HepG2 (cell line): ENCODE results near the gene LIMK2. TPM values are rescaled to one million over a fixed set of nuclear protein-coding genes. Genes with fewer than 3 reads are reported as not detected.

ENCODE experiments used
- ATAC-seq: fragments of 200-7000 bp; cut with Tn5 transposase; 3 replicates; pipeline ENCODE4 v1.9.1; 2020; ENCODE audit warnings: mild to moderate bottlenecking, moderate library complexity
- BruUV-seq: library from RNA; stranded (reverse); fragments of 400-500 nt; replicated peaks from 2 replicates; lab custom pipeline; 2021; lab: Mats Ljungman, UMichigan
- CTCF ChIA-PET: fragments of 300-600 bp; formaldehyde crosslinking; extraction: SDS; loops from one replicate; lab custom pipeline; 2021; ENCODE audit warnings: low total read pairs, inconsistent platforms, low intra/inter-chr PET ratio; lab: Yijun Ruan, JAX
- POLR2A ChIA-PET: fragments of 350-600 bp; sonication (Branson Sonifier 250); formaldehyde crosslinking; loops from one replicate; lab custom pipeline; 2020; ENCODE audit warnings: antibody characterized with exemption, inconsistent platforms; lab: Yijun Ruan, JAX
- DNase-seq: peaks from one replicate; pipeline ENCODE4 v3.0.0-alpha.2; 2015; ENCODE audit warnings: low spot score
- FAIRE-seq: peaks from 3 replicates; lab custom pipeline; 2011; peaks lifted over from hg19 to GRCh38; lab: Jason Lieb, UNC
- H2AFZ ChIP-seq: one replicate; pipeline ENCODE4 v1.6.1; 2011; ENCODE audit warnings: low read length, inconsistent platforms
- H3K27ac ChIP-seq: fragments of 300-600 bp; 3 replicates; pipeline ENCODE4 v1.8.0; 2011; ENCODE audit warnings: mixed run types, mild to moderate bottlenecking, mixed read lengths, low read length, inconsistent platforms; ENCODE audit not compliant: insufficient read depth; ENCODE audit errors: extremely low read length
- H3K27me3 ChIP-seq, 2 experiments: fragments of 200-600 bp in 1 of 2; 2 replicates in 1 of 2; 3 replicates in 1 of 2; pipeline versions ENCODE4 v1.6.0 to v1.8.0; 2011; ENCODE audit warnings: low read length in 2 of 2, mild to moderate bottlenecking in 2 of 2, moderate library complexity in 2 of 2, inconsistent platforms in 1 of 2; ENCODE audit not compliant: insufficient read depth in 2 of 2, control insufficient read depth in 1 of 2
- H3K36me3 ChIP-seq, 2 experiments: fragments of 200-600 bp in 1 of 2; replicated peaks in 1 of 2; 2 replicates in 1 of 2; 3 replicates in 1 of 2; pipeline versions ENCODE4 v1.5.1 to v1.8.0; 2011; ENCODE audit warnings: low read length in 2 of 2, inconsistent platforms in 1 of 2; ENCODE audit not compliant: insufficient read depth in 2 of 2, control insufficient read depth in 1 of 2
- H3K4me1 ChIP-seq: 2 replicates; pipeline ENCODE4 v1.5.1; 2012; ENCODE audit warnings: low read length, inconsistent platforms; ENCODE audit not compliant: insufficient read depth
- H3K4me2 ChIP-seq: 2 replicates; pipeline ENCODE4 v1.6.0; 2011; ENCODE audit warnings: low read depth, low read length, inconsistent platforms
- H3K4me3 ChIP-seq, 3 experiments: fragments of 200-600 bp in 1 of 3; sonication (generic), shearing (Covaris generic) in 1 of 3; replicated peaks in 1 of 3; 2 replicates each; pipeline ENCODE4 v1.5.1; 2011 to 2016; ENCODE audit warnings: low read length in 3 of 3, inconsistent platforms in 2 of 3, low read depth in 2 of 3, mild to moderate bottlenecking in 2 of 3, control low read depth in 1 of 3, mixed read lengths in 1 of 3; ENCODE audit not compliant: insufficient read depth in 1 of 3
- H3K79me2 ChIP-seq: one replicate; pipeline ENCODE4 v1.6.1; 2011; ENCODE audit warnings: low read length, inconsistent platforms; ENCODE audit not compliant: insufficient read depth
- H3K9ac ChIP-seq: 2 replicates; pipeline ENCODE4 v1.6.0; 2011; ENCODE audit warnings: mild to moderate bottlenecking, low read depth, low read length, inconsistent platforms; ENCODE audit not compliant: insufficient read depth
- H3K9me3 ChIP-seq: 2 replicates; pipeline ENCODE4 v1.5.1; 2012; ENCODE audit warnings: mild to moderate bottlenecking, low read length
- H4K20me1 ChIP-seq: 2 replicates; pipeline ENCODE4 v1.6.0; 2011; ENCODE audit warnings: inconsistent platforms, mild to moderate bottlenecking, low read length, moderate library complexity; ENCODE audit not compliant: insufficient read depth
- HNF4A ChIP-seq: sonication (generic); formaldehyde crosslinking; IDR thresholded peaks from 2 replicates; pipeline ENCODE4 v1.4.0; 2020; ENCODE audit warnings: missing genetic modification reagents
- HOXA3 ChIP-seq: sonication (generic); formaldehyde crosslinking; IDR thresholded peaks from 2 replicates; pipeline ENCODE4 v1.5.0; 2020; ENCODE audit warnings: missing genetic modification reagents
- KMT2A ChIP-seq: sonication (generic); formaldehyde crosslinking; IDR thresholded peaks from 2 replicates; pipeline ENCODE4 v1.4.0; 2020; ENCODE audit warnings: missing genetic modification reagents
- MBNL3 ChIP-seq: fragments of 250-450 bp; sonication (Bioruptor Pico); conservative IDR thresholded peaks from 2 replicates; pipeline ENCODE4 v1.8.0; 2022; ENCODE audit warnings: mild to moderate bottlenecking, inconsistent platforms
- MTF2 ChIP-seq: sonication (generic); formaldehyde crosslinking; IDR thresholded peaks from 2 replicates; pipeline ENCODE4 v1.5.0; 2020; ENCODE audit warnings: missing genetic modification reagents, borderline replicate concordance
- PAXIP1 ChIP-seq: sonication (generic); formaldehyde crosslinking; conservative IDR thresholded peaks from 2 replicates; pipeline ENCODE4 v1.4.0; 2020; ENCODE audit warnings: mild to moderate bottlenecking, missing genetic modification reagents, moderate library complexity
- PRPF4 ChIP-seq: fragments of 200-400 bp; formaldehyde crosslinking; IDR thresholded peaks from 2 replicates; pipeline ENCODE4 v1.6.1; 2016; ENCODE audit warnings: low read length, low read depth; ENCODE audit not compliant: poor library complexity, severe bottlenecking
- TBP ChIP-seq: sonication (generic); formaldehyde crosslinking; IDR thresholded peaks from 2 replicates; pipeline ENCODE4 v1.5.0; 2020; ENCODE audit warnings: missing genetic modification reagents
- TEAD3 ChIP-seq: optimal IDR thresholded peaks from 2 replicates; pipeline ENCODE3; 2016; ENCODE audit warnings: borderline replicate concordance
- ZBTB25 ChIP-seq: IDR thresholded peaks from 2 replicates; pipeline ENCODE4 v1.6.1; 2018; ENCODE audit warnings: missing genetic modification reagents
- ZBTB43 ChIP-seq: sonication (generic); formaldehyde crosslinking; conservative IDR thresholded peaks from 2 replicates; pipeline ENCODE4 v1.4.0; 2020; ENCODE audit warnings: missing genetic modification reagents
- ZFP1 ChIP-seq: IDR thresholded peaks from 2 replicates; pipeline ENCODE4 v1.6.1; 2016
- ZNF335 ChIP-seq: sonication (generic); formaldehyde crosslinking; IDR thresholded peaks from 2 replicates; pipeline ENCODE4 v1.4.0; 2020; ENCODE audit warnings: missing genetic modification reagents
- ZNF605 ChIP-seq: sonication (generic); formaldehyde crosslinking; IDR thresholded peaks from 2 replicates; pipeline ENCODE4 v1.8.0; 2022; ENCODE audit warnings: mild to moderate bottlenecking, missing genetic modification reagents
- WGBS: methylation state at CpG from one replicate; pipeline ENCODE4 v1.1.6; 2017; ENCODE audit warnings: low lambda C conversion rate; 5-methylcytosine and 5-hydroxymethylcytosine counted together
- in situ Hi-C: cut with HindIII; loops from 2 replicates; pipeline ENCODE4 v1.10.0; 2017; ENCODE audit warnings: low pct_unique_long_range_greater_than_20kb; ENCODE audit not compliant: extremely low pct_ligation_motif_present
- intact Hi-C: fragments of 100-400 bp; cut with micrococcal nuclease; formaldehyde crosslinking; loops from one replicate; pipeline ENCODE4 v1.10.0; 2022; ENCODE audit not compliant: unreplicated experiment
- polyA plus RNA-seq, 8 experiments: library from polyadenylated mRNA; depleted of rRNA in 3 of 8; stranded (reverse) in 7 of 8; unstranded in 1 of 8; fragments of >200 nt; fragmentation: Illumina TruSeq in 4 of 8; extraction: Trizol in 4 of 8; gene quantifications; 2 replicates each; pipeline versions ENCODE4 v1.2.1 to v1.2.3, GENCODE V29; 2011 to 2016; ENCODE audit warnings: low read depth in 4 of 8, missing spikeins in 1 of 8, mixed read lengths in 1 of 8; ENCODE audit not compliant: insufficient read depth in 1 of 8
- total RNA-seq, 5 experiments: library from RNA; depleted of rRNA; stranded (reverse); fragments of >200 nt; fragmentation: Illumina TruSeq; extraction: Trizol; gene quantifications; 2 replicates each; pipeline ENCODE4 v1.2.3, GENCODE V29; 2016; ENCODE audit warnings: low read depth in 1 of 5
- TF ChIP-seq, protein P1 (sequence below), 2 experiments: sonication (generic) in 1 of 2; formaldehyde crosslinking in 1 of 2; IDR thresholded peaks; 2 replicates each; pipeline versions ENCODE4 v1.5.1 to v1.6.1; 2011 to 2020; ENCODE audit warnings: borderline replicate concordance in 1 of 2, low read depth in 1 of 2, low read length in 1 of 2, mild to moderate bottlenecking in 1 of 2, missing genetic modification reagents in 1 of 2, moderate library complexity in 1 of 2

LIMK2 gene
- total and polyA plus RNA-seq, 2 of the 13 experiments (the other 11 are each of a cell fraction or from before 2014, with no cell fraction given), result 20.9 to 29.8 TPM

GRCh38 chr22:31326877-31327276, 114.8 kb downstream of the LIMK2 start (continued):
- TF ChIP-seq HNF4A (CRISPR knock-in tag) (no peak), TEAD3 (CRISPR knock-in tag) (no peak), PRPF4 (no peak), MTF2 (CRISPR knock-in tag) (no peak), KMT2A (no peak), TBP (CRISPR knock-in tag) (no peak), ZBTB43 (CRISPR knock-in tag) (no peak), ZNF335 (CRISPR knock-in tag) (no peak)

DNA sequence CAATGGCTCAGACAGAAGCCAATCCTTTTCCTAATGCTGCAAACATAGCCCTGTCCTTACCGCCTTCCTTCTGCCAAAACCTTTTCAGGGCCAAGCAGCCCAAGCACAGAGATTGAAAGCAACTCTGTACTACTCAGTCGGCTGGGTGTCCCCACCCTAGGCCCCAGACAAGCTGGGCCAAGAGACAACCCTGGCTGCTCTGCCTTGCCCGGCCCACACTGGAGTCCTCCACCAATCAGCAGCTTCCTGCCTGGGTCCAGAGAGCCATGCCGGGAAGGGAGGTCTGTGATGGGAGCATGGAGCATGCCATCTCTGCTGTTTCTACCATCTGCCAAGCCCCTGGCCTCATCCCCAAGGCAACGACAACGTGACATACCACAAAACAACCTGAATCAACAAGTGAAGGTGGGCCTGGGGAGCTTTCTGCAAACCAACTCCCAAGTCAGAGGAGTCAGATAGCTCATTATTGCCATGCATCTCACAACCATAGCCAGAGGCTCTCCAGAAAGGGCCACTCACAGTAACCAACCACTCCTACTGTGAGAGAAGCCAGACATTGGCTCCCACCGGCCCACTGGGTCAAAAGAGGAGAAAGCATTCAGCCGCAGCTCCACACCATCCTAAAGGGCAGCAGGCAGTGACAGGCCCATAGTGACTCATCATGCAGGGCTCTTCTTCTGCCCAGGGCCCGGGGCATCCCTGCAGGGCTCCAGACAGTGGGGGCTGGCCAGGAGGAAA, 115.9 kb downstream of the LIMK2 start:
- Histone ChIP-seq H3K9ac (no peak overlapping the region), H3K27ac (no peak overlapping the region), H2AFZ (no peak overlapping the region), H3K36me3 (peaks cover 43 to 83% of the 10 kb centered on the region in 2 experiments), H3K4me2 (no peak overlapping the region), H3K4me3 (no peak overlapping the region), H3K79me2 (peaks cover 7% of the 10 kb centered on the region), H3K9me3 (no peaks in the 10 kb centered on the region), H3K4me1 (no peaks in the 10 kb centered on the region), H4K20me1 (peaks cover 14% of the 10 kb centered on the region; the same call in 1 of the 2 replicates), H3K27me3 (no peaks in the 10 kb centered on the region)
- ChIA-PET CTCF (no interaction called here), POLR2A (interaction anchor here (1.1 kb wide), 1 partner anchor 11 kb away, joined by 4 read pairs; no protein-coding TSS in a partner anchor)
- no peak for FAIRE-seq
- no peak for DNase-seq
- WGBS, result 100% methylated on average over 3 of the region's 9 CpGs
- in situ Hi-C loops, result no loop called here
- ATAC-seq, result no peak
- BruUV-seq, result no TSS peak
- intact Hi-C loops, result no loop called here
- TF ChIP-seq HOXA3 (CRISPR knock-in tag) (no peak), ZBTB25 (no peak), ZNF605 (CRISPR knock-in tag) (no peak), MBNL3 (no peak), ZFP1 (CRISPR knock-in tag) (no peak), PAXIP1 (no peak)
- TF ChIP-seq, protein P1, sequence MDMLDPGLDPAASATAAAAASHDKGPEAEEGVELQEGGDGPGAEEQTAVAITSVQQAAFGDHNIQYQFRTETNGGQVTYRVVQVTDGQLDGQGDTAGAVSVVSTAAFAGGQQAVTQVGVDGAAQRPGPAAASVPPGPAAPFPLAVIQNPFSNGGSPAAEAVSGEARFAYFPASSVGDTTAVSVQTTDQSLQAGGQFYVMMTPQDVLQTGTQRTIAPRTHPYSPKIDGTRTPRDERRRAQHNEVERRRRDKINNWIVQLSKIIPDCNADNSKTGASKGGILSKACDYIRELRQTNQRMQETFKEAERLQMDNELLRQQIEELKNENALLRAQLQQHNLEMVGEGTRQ (IDR thresholded peaks at IDR 0.05; ENCODE audit: low read depth, low read length), result no peak
- TF ChIP-seq, protein P1 (CRISPR knock-in tag; IDR thresholded peaks at IDR 0.05; ENCODE audit: borderline replicate concordance), result no peak
